ENCODE data around the gene ARHGEF12.

ARHGEF12 gene

DNA sequence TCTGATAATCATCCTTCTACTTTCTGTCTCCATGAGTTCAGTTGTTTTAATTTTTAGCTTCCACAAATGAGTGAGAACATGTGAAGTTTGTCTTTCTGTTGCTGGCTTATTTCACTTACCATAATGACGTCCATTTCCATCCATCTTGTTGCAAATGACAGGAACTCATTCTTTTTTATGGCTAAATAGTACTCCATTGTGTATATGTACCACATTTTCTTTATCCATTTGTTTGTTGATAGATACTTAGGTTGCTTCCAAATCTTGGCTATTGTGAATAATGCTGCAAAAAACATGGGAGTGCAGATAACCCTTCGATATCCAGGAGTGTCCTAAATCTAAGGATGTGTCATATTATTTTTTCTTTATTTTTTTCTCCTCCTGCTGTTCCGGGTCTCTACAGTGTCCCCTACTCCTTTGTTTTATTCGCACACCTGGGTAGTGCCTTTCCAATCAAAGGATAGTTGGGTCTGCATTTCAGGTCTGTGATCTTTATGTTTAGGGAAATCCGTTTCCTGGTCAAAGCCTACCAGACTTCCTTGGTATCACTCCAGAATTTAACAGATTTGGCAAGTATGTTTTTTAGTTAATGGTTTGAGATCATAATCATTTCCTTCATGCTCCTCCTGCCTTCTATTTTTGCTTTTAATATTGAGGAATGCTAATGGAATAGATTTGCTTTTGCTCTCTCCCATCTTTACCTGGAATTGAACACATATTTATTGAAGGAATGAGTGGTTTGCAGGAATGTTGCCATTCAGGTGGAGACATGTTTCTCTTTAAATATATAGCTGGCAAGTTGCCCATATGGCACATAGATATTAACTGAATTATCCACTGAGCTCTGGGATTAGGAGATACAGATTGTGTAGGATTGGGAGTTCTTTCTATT is 53.7 kb downstream of the ARHGEF12 start:
- no peak for DNase-seq

DNA sequence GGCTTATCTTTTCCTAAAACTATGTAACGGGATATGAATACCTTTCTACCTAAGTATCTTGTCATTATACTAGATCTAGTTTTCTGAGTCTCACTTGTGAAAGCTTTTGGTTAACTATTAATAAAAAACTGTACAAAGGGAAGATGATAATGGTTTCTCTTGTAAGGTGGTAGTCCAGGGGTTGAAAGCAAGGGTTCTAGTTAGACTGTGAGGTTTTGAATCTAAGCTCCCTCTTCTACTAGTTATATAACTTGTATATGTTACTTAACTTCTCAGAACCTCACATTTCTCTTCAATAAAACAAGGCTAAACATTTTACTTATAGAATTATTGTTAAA is 54.3 kb downstream of the ARHGEF12 start:
- DNase-seq, result no peak

DNA sequence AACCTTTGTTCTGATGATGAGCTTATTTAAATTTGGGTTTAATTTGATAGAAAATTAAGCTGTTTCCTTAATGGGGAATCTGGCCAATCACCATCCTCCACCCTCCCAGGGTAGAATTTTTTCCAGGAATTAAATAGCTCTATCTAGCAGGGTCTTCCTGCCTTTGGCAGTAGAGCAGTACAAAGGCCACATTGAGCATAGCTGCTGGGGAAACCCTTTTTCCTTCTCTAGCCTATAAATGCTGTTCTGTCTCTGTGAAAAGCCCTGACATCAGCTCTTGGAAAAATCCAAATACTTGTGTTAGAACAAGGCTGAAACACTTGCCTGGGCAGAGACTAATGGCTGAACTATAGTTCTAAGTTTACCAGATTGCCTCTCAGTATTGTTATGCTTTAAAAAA is 55.1 kb downstream of the ARHGEF12 start:
- DNase-seq, result no peak

- DNase-seq, result no peak
These were observed 55.6 kb downstream of the ARHGEF12 start for GRCh38 chr11:120391854-120392253.

- no peak for DNase-seq
These were observed 56.1 kb downstream of the ARHGEF12 start for GRCh38 chr11:120392314-120392713.

GRCh38 chr11:120392793-120393192 is 56.6 kb downstream of the ARHGEF12 start:
- no peak for DNase-seq

DNA sequence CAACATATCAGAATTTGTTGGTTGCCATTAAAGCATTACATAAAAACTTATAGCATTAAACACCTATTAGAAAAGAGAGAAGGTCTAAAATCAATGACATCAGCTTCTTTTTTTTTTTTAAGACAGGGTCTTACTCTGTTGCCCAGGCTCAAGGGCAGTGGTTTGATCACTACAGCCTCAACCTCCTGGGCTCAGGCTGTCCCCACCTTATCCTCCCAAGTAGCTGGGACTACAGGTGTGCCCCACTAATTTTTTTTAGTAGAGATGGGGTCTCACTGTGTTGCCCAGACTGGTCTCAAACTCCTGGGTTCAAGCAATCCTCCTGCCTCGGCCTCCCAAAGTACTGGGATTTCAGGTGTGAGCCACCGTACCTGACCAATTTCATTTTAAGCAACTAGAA is 57.9 kb downstream of the ARHGEF12 start:
- DNase-seq, result no peak

DNA sequence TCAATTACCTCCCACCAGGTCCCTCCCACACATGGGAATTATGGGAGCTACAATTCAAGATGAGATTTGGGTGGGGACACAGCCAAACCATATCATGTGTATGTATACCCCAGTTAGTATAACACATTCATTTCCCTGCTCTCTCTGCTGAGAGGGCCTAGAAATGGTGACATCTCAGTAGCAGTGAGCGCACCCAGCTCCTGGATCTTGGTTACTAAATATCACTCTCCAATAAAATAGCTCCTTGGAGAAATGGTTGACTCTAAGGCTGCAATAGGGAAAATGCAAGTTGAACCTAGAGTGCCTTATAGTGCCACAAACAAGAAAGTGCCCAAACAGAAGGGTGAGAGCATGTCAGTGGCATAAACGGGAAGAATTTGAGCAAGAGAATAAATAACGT is 59.6 kb downstream of the ARHGEF12 start:
- no peak for DNase-seq

- no peak for DNase-seq
These were observed 61.9 kb downstream of the ARHGEF12 start for GRCh38 chr11:120398132-120398531.

- DNase-seq, result no peak
These were observed 63.1 kb downstream of the ARHGEF12 start for GRCh38 chr11:120399307-120399706.

DNA sequence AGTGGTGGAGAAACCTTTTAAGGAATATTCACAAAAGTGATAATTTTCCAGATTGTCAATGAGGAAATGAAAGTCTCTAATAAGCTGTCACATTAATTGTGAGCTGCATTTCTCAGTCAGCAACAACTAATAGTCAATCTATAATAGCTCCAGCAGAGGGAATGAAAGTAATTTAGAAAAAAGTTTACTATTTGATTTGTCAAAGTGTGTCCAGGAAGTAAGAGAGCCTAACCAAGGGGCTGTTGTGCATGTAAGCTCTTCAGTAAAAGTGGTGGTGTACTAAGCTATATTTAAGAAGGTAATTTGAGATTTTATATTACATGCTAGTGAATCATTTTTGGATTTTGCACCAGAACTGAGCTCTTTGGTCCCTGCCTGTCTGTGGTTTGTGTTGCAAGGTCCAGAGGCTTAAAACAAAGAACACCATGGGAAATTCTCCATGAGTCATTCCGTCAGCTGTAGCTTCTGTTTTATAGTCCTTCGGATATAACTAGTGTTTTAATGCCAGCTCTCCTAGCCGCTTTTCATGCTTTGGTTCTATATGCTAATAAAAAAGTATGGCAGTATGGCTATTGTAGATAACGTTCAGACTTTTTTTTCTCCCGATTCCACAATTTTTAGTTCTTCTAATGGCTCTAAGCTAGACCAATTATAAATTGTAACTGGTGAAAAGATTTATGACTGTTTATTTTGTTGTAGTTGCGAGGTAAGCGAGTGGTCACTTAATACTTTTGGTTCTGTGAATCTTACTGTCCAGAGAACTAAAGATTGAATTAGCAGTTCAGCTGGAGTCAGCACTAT is 64.6 kb downstream of the ARHGEF12 start:
- no peak for DNase-seq

DNA sequence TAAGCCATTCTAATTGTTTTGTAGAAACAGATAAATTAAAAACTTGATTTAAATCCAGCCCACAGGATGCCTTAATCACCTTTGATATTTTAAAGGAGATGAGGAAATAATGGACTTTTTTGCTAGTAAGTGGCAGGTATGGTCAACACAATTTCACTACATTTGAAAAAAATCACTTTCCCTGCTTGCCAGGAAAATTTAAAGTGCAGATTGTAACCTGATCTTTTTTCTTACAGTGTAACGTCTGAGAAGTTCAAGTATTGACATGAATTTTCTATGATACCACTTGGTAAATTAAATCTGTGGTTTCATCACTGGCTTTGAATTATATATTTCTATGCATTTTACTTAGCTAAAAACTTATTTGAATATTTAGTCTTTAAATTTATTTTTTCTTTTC is 65.3 kb downstream of the ARHGEF12 start:
- no peak for DNase-seq

DNA sequence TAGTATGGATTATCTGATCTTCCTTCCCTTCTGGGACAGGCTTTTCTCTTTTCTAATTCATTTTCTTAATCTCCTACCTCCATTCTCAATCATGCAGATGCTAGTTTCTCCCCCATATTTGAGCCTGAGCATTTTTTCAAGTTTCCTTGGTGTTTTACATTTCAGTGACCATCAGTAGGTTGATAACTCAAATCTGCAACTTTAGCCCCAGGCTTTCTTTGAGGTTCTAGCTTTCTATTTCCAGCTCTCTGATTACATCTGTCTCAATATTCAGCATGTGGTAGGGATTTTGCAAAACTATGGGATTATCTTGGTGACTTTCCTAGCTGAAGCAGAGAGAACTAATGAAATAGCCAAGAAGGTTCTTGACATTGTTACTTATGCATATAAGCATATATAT is 67.8 kb downstream of the ARHGEF12 start:
- no peak for DNase-seq

DNA sequence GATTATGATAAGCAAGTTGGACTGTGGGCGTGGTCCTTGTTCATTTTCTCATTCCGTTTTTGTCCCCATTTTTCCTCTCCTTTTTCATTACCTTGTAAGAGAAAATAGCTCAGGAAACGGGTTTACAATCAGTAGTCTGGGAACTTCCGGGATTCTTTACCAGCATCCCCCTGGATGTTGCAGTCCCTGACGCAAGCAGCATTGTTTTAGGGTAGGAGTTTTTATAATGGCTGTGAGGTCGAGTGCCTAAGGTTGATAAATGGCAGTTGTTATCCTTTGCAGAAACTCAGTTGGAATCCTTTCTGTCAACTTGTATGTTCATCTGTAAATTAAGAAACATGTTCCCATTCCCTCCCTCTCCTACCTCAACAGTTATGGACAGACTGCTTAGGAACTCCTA is 68.3 kb downstream of the ARHGEF12 start:
- DNase-seq, result no peak

DNA sequence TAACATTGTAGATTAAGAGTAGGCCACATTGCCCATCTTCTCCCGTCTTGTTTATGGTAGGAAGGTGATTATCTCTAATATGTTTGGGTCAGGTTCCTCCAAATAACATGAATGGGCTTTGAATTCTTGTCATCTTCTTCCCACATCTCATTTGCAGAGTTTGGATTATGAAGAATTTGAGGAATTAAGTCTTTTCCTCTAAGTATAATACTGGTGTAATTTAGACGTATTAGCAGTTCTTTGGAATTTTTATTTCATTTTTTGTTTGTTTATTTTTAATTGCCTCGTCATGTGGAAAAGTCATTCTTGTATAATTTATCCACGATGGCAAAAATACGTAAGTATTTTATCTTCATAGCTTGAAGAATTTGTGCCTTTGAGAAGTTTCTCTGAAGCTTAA is 73.4 kb downstream of the ARHGEF12 start:
- no peak for DNase-seq

DNA sequence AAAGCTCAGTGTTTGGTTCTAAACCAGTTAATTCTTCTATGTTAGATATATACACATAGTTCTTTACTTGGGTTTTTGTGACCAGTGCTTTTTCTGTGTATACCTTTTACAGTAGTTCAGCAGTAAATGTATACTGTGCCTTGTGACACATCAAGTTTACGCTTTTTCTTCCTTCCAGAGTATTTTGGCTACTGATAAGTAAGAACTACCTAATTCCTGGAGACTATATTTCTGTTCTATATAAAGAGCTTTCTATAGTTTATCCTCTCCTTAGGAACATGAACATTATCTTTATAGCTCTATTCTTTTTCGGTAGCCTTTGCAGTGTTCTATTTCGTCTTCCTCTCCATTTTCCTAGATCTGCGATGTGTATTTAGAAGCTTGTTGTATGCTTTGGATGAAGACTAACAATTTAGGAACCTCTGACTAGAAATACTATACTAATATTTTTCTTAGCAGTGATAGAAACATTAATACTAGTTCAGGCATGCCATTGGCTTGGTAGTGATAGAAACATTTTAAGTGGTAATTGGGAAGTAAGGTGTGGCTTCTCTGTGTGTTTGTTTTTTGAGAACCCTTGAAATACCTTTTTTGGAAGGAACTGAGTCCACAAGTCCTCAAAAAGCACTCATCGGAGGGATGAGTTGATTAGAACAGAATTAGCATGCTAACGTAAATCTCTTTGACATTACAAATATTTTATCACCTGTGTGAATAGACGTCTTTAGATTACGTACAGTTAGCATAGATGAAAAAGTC is 74.6 kb downstream of the ARHGEF12 start:
- DNase-seq, result no peak

DNA sequence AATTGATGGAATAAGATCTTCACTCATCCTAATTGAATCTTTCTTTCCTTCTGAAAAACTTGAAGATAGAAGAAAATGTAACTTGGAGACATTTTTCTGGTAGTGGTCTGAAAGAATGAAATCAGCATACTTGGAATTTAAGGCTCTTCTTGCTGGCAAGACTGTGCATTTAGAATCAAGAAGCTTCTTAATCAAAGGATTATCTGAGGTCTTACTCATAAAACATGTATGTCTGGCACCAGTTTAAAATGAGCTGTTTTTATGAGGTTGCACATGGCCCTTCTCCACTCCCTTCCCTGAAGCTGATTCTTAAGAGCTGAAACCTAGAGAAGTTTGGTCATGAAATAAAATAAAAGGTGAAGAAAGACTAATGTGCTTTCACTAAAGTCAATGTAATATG is 77.3 kb downstream of the ARHGEF12 start:
- no peak for DNase-seq

- DNase-seq, result no peak
These were observed 84.4 kb downstream of the ARHGEF12 start for GRCh38 chr11:120420572-120420971.

- DNase-seq, result no peak
These were observed 88.2 kb downstream of the ARHGEF12 start for GRCh38 chr11:120424185-120424969.

- DNase-seq, result no peak
These were observed 88.7 kb downstream of the ARHGEF12 start for GRCh38 chr11:120424970-120425332.

DNA sequence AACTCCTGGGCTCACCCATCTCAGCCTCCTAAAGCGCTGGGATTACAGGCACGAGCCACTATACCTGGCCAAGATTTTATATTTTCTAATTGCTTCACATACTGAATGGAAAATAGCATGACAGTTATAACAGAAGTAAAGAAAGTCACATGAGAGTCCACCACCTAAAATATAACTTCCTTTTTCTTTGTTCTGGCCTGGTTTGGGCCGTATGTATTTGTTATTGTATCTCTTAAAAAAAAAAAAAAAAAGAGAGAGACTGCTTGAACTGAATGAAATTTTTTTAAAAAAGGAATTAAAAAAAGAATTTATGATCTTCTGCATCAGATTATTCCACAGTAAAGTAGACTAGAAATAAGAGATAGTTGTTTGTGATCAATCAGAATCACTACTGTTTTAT is 89.3 kb downstream of the ARHGEF12 start:
- DNase-seq, result no peak

DNA sequence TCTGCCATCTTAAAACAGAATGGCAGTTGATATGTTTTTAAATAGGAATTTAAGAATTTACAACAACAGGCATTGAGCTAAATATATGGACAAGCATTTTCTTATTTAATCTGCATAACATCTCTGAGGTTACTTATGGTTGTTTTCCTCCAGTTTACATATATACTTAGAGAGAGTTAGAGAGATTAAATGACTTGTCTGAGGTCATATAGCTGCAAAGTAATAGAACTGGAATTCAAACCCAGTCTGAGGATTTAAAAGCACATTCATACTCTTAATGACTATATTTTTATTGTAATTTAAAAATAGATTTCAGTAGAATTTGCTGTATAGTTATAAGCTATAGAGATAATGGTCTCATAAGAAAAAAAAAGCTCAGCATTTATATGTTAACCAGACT is 93.9 kb downstream of the ARHGEF12 start:
- no peak for DNase-seq

GRCh38 chr11:120431633-120432032 is 95.4 kb downstream of the ARHGEF12 start:
- no peak for DNase-seq

All from stimulated activated naive CD4-positive, alpha-beta T cell (primary cell).